HEK293 (cell line): ENCODE results near the gene CHD2.

ENCODE experiments used
- CTCF ChIA-PET: fragments of 350-600 bp; formaldehyde crosslinking; extraction: SDS; loops from one replicate; lab custom pipeline; 2021; ENCODE audit warnings: antibody characterized with exemption; lab: Yijun Ruan, JAX
- POLR2A ChIA-PET: fragments of 300-600 bp; formaldehyde crosslinking; extraction: SDS; loops from one replicate; lab custom pipeline; 2020; ENCODE audit warnings: antibody characterized with exemption, inconsistent platforms; lab: Yijun Ruan, JAX
- H3K27ac ChIP-seq: fragments of 200-500 bp; sonication (Bioruptor generic); 2 replicates; pipeline ENCODE4 v1.5.1; 2014; ENCODE audit warnings: low read depth, low read length, control low read depth, inconsistent platforms; ENCODE audit errors: extremely low read depth
- H3K36me3 ChIP-seq, 2 experiments: fragments of 200-500 bp in 1 of 2; sonication (Bioruptor generic) in 1 of 2; 1 replicate in 1 of 2; 2 replicates in 1 of 2; pipeline ENCODE4 v1.5.1; 2014 to 2017; ENCODE audit warnings: inconsistent platforms in 2 of 2, low read length in 2 of 2; ENCODE audit not compliant: control insufficient read depth in 2 of 2, insufficient read depth in 1 of 2
- H3K4me1 ChIP-seq: fragments of 200-500 bp; sonication (Bioruptor generic); 2 replicates; pipeline ENCODE4 v1.5.1; 2014; ENCODE audit warnings: mild to moderate bottlenecking, low read length, inconsistent platforms; ENCODE audit not compliant: control insufficient read depth, insufficient read depth
- H3K4me3 ChIP-seq: 2 replicates; pipeline ENCODE4 v1.5.1; 2011; ENCODE audit warnings: low read depth, mild to moderate bottlenecking, control low read depth, low read length, moderate library complexity
- H3K9me3 ChIP-seq: fragments of 200-500 bp; sonication (Bioruptor generic); 2 replicates; pipeline ENCODE4 v1.5.1; 2014; ENCODE audit warnings: low read depth, low read length, inconsistent platforms; ENCODE audit not compliant: control insufficient read depth, insufficient read depth
- ELK4 ChIP-seq: IDR thresholded peaks from 2 replicates; pipeline ENCODE4 v1.6.1; 2011; ENCODE audit warnings: mild to moderate bottlenecking, low read depth, low read length, borderline replicate concordance
- HOXC10 ChIP-seq: sonication (generic); formaldehyde crosslinking; IDR thresholded peaks from 2 replicates; pipeline ENCODE4 v1.8.1; 2023; ENCODE audit warnings: mild to moderate bottlenecking, missing genetic modification reagents
- KLF16 ChIP-seq: fragments of 450-650 bp; formaldehyde crosslinking; IDR thresholded peaks from 2 replicates; pipeline ENCODE4 v1.5.1; 2017; ENCODE audit warnings: missing biosample characterization, missing genetic modification characterization
- KLF7 ChIP-seq: fragments of 450-650 bp; formaldehyde crosslinking; IDR thresholded peaks from 2 replicates; pipeline ENCODE4 v1.5.1; 2016; ENCODE audit warnings: missing biosample characterization, missing genetic modification characterization, borderline replicate concordance
- PATZ1 ChIP-seq: fragments of 450-650 bp; formaldehyde crosslinking; IDR thresholded peaks from 2 replicates; pipeline ENCODE4 v1.5.1; 2016; ENCODE audit warnings: missing biosample characterization, missing genetic modification characterization
- PRDM4 ChIP-seq: fragments of 450-650 bp; formaldehyde crosslinking; IDR thresholded peaks from 2 replicates; pipeline ENCODE4 v1.5.1; 2017; ENCODE audit warnings: missing biosample characterization, missing genetic modification characterization
- ZFP37 ChIP-seq: fragments of 450-650 bp; formaldehyde crosslinking; IDR thresholded peaks from 2 replicates; pipeline ENCODE4 v1.5.1; 2016; ENCODE audit warnings: missing biosample characterization, missing genetic modification characterization
- ZNF146 ChIP-seq: fragments of 450-650 bp; formaldehyde crosslinking; IDR thresholded peaks from 2 replicates; pipeline ENCODE4 v1.5.1; 2016; ENCODE audit warnings: missing biosample characterization, missing genetic modification characterization
- ZNF169 ChIP-seq: fragments of 450-650 bp; formaldehyde crosslinking; IDR thresholded peaks from 2 replicates; pipeline ENCODE4 v1.5.1; 2016; ENCODE audit warnings: missing biosample characterization, missing genetic modification characterization
- ZNF174 ChIP-seq: fragments of 450-650 bp; formaldehyde crosslinking; IDR thresholded peaks from 2 replicates; pipeline ENCODE4 v1.5.0; 2017; ENCODE audit warnings: missing biosample characterization, mild to moderate bottlenecking, missing genetic modification characterization
- ZNF223 ChIP-seq: fragments of 450-650 bp; formaldehyde crosslinking; IDR thresholded peaks from 2 replicates; pipeline ENCODE4 v1.5.1; 2016; ENCODE audit warnings: missing biosample characterization, missing genetic modification characterization
- ZNF26 ChIP-seq: fragments of 450-650 bp; formaldehyde crosslinking; IDR thresholded peaks from 2 replicates; pipeline ENCODE4 v1.5.1; 2016; ENCODE audit warnings: missing biosample characterization, missing genetic modification characterization
- ZNF302 ChIP-seq: fragments of 450-650 bp; formaldehyde crosslinking; IDR thresholded peaks from 2 replicates; pipeline ENCODE4 v1.5.1; 2016; ENCODE audit warnings: missing biosample characterization, missing genetic modification characterization, low read depth
- ZNF48 ChIP-seq: fragments of 450-650 bp; formaldehyde crosslinking; IDR thresholded peaks from 2 replicates; pipeline ENCODE4 v1.5.1; 2016; ENCODE audit warnings: missing biosample characterization, missing genetic modification characterization
- ZNF513 ChIP-seq: fragments of 450-650 bp; IDR thresholded peaks from 2 replicates; pipeline ENCODE4 v1.5.1; 2018; ENCODE audit warnings: missing biosample characterization, missing genetic modification characterization
- ZNF600 ChIP-seq: fragments of 450-650 bp; formaldehyde crosslinking; IDR thresholded peaks from 2 replicates; pipeline ENCODE4 v1.5.1; 2016; ENCODE audit warnings: missing biosample characterization, missing genetic modification characterization
- ZNF660 ChIP-seq: fragments of 450-650 bp; IDR thresholded peaks from 2 replicates; pipeline ENCODE4 v1.5.1; 2018; ENCODE audit warnings: missing biosample characterization, mild to moderate bottlenecking, missing genetic modification characterization
- ZNF768 ChIP-seq: fragments of 450-650 bp; formaldehyde crosslinking; IDR thresholded peaks from 2 replicates; pipeline ENCODE4 v1.5.1; 2018; ENCODE audit warnings: missing biosample characterization, mild to moderate bottlenecking, missing genetic modification characterization
- ZSCAN4 ChIP-seq: fragments of 450-650 bp; formaldehyde crosslinking; IDR thresholded peaks from 2 replicates; pipeline ENCODE4 v1.5.1; 2017; ENCODE audit warnings: missing biosample characterization, missing genetic modification characterization

The CHD2 gene

GRCh38 chr15:92974183-92974915, 74.2 kb downstream of the CHD2 start:
- POLR2A ChIA-PET = no interaction called here

GRCh38 chr15:92979011-92979701, 79.0 kb downstream of the CHD2 start:
- H3K4me3 ChIP-seq = no peak overlapping the region
- peaks cover 82 to 92% of the 10 kb centered on the region in 2 experiments for H3K36me3 ChIP-seq
- TF ChIP-seq ZNF768 (tag by site-specific recombination) (no peak), KLF7 (tag by site-specific recombination) (no peak), ZNF600 (tag by site-specific recombination) (no peak), PRDM4 (tag by site-specific recombination) (no peak), HOXC10 (CRISPR knock-in tag) (no peak)
- POLR2A ChIA-PET = no interaction called here
- H3K4me1 ChIP-seq = no peaks in the 10 kb centered on the region
- H3K9me3 ChIP-seq = no peaks in the 10 kb centered on the region
- H3K27ac ChIP-seq = no peak overlapping the region
- CTCF ChIA-PET = interaction anchor here (0.6 kb wide), 2 partner anchors 86 to 262 kb away, joined by 3 read pairs; no protein-coding TSS in a partner anchor

More at GRCh38 chr15:92974183-92974915, 74.2 kb downstream of the CHD2 start:
- Histone ChIP-seq H3K36me3 (peaks cover 78 to 91% of the 10 kb centered on the region in 2 experiments), H3K27ac (no peak overlapping the region), H3K9me3 (no peaks in the 10 kb centered on the region), H3K4me1 (no peaks in the 10 kb centered on the region), H3K4me3 (no peak overlapping the region)
- CTCF ChIA-PET = interaction anchor here (0.6 to 1.6 kb wide), 4 partner anchors 19 to 1146 kb away, joined by 3 to 5 read pairs (median 4); no protein-coding TSS in a partner anchor
- no peak for TF ChIP-seq ZNF660

GRCh38 chr15:92981333-92981732, 81.2 kb downstream of the CHD2 start:
- H3K9me3 ChIP-seq = no peaks in the 10 kb centered on the region
- no peaks in the 10 kb centered on the region for H3K4me1 ChIP-seq
- peaks cover 89 to 91% of the 10 kb centered on the region in 2 experiments for H3K36me3 ChIP-seq
- no peak overlapping the region for H3K4me3 ChIP-seq
- ChIA-PET POLR2A (no interaction called here), CTCF (interaction anchor here (0.6 kb wide), 1 partner anchor 104 kb away, joined by 3 read pairs; no protein-coding TSS in a partner anchor)
- H3K27ac ChIP-seq = no peak overlapping the region
- no peak for TF ChIP-seq ZNF169
- TF ChIP-seq ZNF302 (tag by site-specific recombination) = no peak
- TF ChIP-seq ZNF174 = no peak
- no peak for TF ChIP-seq ZNF48 (tag by site-specific recombination)
- no peak for TF ChIP-seq ZNF223 (tag by site-specific recombination)
- TF ChIP-seq ZFP37 (tag by site-specific recombination) = no peak
- TF ChIP-seq ZNF26 (tag by site-specific recombination) = no peak
- no peak for TF ChIP-seq KLF7 (tag by site-specific recombination)
- TF ChIP-seq ZNF146 (tag by site-specific recombination) = no peak
- TF ChIP-seq ZSCAN4 (tag by site-specific recombination) = no peak
- TF ChIP-seq PATZ1 (tag by site-specific recombination) = no peak
- TF ChIP-seq ELK4 = no peak
- no peak for TF ChIP-seq ZNF513 (tag by site-specific recombination)
- TF ChIP-seq KLF16 (tag by site-specific recombination) = no peak
